Kidney glomerular epithelial cell (primary cell): ENCODE measurements around the gene KDM4D.
"Not testable (repeated sequence)": the region's sequence is repeated elsewhere in the genome, so short reads cannot be mapped to it uniquely, and the experiment has no call there.

Experiments used
- DNase-seq: peaks from one replicate; lab custom pipeline; 2025; lab: John Stamatoyannopoulos, UW

The KDM4D gene

GRCh38 chr11:95033051-95033450 lies 59.5 kb downstream of the KDM4D start:
- DNase-seq, result no peak

GRCh38 chr11:95035316-95035715 lies 61.8 kb downstream of the KDM4D start:
- DNase-seq, result no peak

GRCh38 chr11:95037356-95038035 lies 64.0 kb downstream of the KDM4D start:
- DNase-seq, result not testable (repeated sequence)

GRCh38 chr11:95042239-95042638 lies 68.7 kb downstream of the KDM4D start:
- DNase-seq, result no peak

- DNase-seq, result no peak
These were observed 69.4 kb downstream of the KDM4D start for GRCh38 chr11:95042906-95043305.

- DNase-seq, result no peak
These were observed 70.5 kb downstream of the KDM4D start for GRCh38 chr11:95044010-95044409.

- DNase-seq, result no peak
These were observed 72.3 kb downstream of the KDM4D start for GRCh38 chr11:95045812-95046211.
